OCI-LY3 (cell line): ENCODE data around the gene SPAG4.
A peak's percentile ranks its signal among the peaks of the same experiment; 100 is the strongest.

Source experiments
- H2AFZ ChIP-seq: fragments of 200-600, 300-600 bp; shearing (Covaris generic); 2 replicates; pipeline ENCODE4 v1.6.0; 2014; ENCODE audit warnings: antibody characterized with exemption, low read depth, low read length
- H3K27ac ChIP-seq: fragments of 200-600, 300-600 bp; sonication (generic); 2 replicates; pipeline ENCODE4 v1.5.1; 2014; ENCODE audit warnings: mild to moderate bottlenecking, low read length, moderate library complexity, mixed read lengths
- H3K27me3 ChIP-seq: fragments of 200-600, 300-600 bp; sonication (generic); 2 replicates; pipeline ENCODE4 v1.6.1; 2014; ENCODE audit warnings: low read depth, low read length, mixed read lengths
- H3K36me3 ChIP-seq: fragments of 200-600, 300-600 bp; sonication (generic); replicated peaks from 2 replicates; pipeline ENCODE3; 2014; ENCODE audit warnings: low read depth, low read length, mixed read lengths
- H3K4me1 ChIP-seq: fragments of 300-600, 200-600 bp; sonication (generic); 2 replicates; pipeline ENCODE4 v1.6.1; 2014; ENCODE audit warnings: low read length, mixed read lengths
- H3K4me2 ChIP-seq: fragments of 200-600, 300-600 bp; sonication (generic); 2 replicates; pipeline ENCODE4 v1.6.1; 2014; ENCODE audit warnings: low read length, mixed read lengths
- H3K4me3 ChIP-seq: fragments of 300-600, 200-600 bp; sonication (generic); 2 replicates; pipeline ENCODE4 v1.5.1; 2014; ENCODE audit warnings: antibody characterized with exemption, mild to moderate bottlenecking, low read length, moderate library complexity
- H3K79me2 ChIP-seq: fragments of 300-600, 200-600 bp; shearing (Covaris generic); 2 replicates; pipeline ENCODE4 v1.6.1; 2014; ENCODE audit warnings: mild to moderate bottlenecking, low read length, mixed read lengths
- H3K9ac ChIP-seq: fragments of 300-600, 200-600 bp; shearing (Covaris generic); 2 replicates; pipeline ENCODE4 v1.6.0; 2014; ENCODE audit warnings: mild to moderate bottlenecking, low read length, moderate library complexity
- H3K9me3 ChIP-seq: fragments of 200-600, 300-600 bp; shearing (Covaris generic); 2 replicates; pipeline ENCODE4 v1.6.1; 2014; ENCODE audit warnings: low read length, mixed read lengths; ENCODE audit not compliant: insufficient read depth
- H4K20me1 ChIP-seq: fragments of 200-600, 300-600 bp; sonication (generic); 2 replicates; pipeline ENCODE4 v1.6.1; 2016; ENCODE audit warnings: low read length, mixed read lengths; ENCODE audit not compliant: insufficient read depth
- EZH2phosphoT487 ChIP-seq: fragments of 200-600 bp; shearing (Covaris generic); IDR thresholded peaks from 2 replicates; pipeline ENCODE4 v1.6.1; 2018; ENCODE audit warnings: antibody characterized with exemption, mixed run types, low read depth
- TF ChIP-seq, protein P1 (sequence below): fragments of 200-600, 300-600 bp; sonication (generic); IDR thresholded peaks from 2 replicates; pipeline ENCODE4 v1.5.1; 2014; ENCODE audit warnings: antibody characterized with exemption, low read length, low read depth

Gene SPAG4

DNA sequence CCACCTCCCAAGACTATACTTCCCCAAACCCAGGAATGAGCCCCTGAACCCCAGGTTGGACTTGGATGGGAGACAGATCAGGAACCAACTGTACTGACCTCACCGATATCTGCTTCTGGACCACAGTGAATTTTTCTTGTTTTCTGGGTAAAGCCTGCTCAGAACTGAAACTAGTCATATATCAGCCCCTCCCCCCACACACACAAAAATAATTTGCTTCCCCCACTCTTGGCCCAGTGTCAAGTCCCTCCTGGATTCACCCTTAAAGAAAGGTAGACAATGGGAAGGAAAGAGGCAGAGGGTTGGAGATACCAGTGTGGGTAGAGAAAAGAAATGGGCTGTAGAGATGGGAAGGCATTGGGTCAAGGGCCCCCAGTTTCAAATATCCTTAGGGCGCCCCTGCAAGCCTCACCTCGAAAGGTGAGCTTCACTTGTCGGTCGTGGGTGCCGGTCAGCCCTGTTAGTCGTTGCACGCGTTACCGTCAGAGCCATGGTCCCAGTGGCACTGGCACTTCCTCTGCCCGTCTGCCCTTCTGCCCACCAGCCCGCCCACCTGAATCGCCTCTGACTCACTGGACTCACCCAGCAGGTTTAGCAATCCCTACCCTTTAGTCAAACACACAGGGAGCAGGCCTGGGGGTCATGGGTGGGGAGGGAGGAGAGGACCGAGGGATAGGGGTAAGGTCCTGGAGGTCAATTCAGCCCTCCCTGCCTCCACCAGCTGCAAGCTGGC lies 8.5 kb upstream of the SPAG4 start:
- H2AFZ ChIP-seq = no peak overlapping the region
- no peak overlapping the region for H3K9ac ChIP-seq
- H3K4me1 ChIP-seq = peaks cover 23% of the 10 kb centered on the region
- no peaks in the 10 kb centered on the region for H3K79me2 ChIP-seq
- no peak overlapping the region for H3K27ac ChIP-seq
- no peaks in the 10 kb centered on the region for H3K36me3 ChIP-seq
- H3K27me3 ChIP-seq = no peaks in the 10 kb centered on the region
- no peak overlapping the region for H3K4me3 ChIP-seq
- no peak for TF ChIP-seq EZH2phosphoT487
- TF ChIP-seq, protein P1, sequence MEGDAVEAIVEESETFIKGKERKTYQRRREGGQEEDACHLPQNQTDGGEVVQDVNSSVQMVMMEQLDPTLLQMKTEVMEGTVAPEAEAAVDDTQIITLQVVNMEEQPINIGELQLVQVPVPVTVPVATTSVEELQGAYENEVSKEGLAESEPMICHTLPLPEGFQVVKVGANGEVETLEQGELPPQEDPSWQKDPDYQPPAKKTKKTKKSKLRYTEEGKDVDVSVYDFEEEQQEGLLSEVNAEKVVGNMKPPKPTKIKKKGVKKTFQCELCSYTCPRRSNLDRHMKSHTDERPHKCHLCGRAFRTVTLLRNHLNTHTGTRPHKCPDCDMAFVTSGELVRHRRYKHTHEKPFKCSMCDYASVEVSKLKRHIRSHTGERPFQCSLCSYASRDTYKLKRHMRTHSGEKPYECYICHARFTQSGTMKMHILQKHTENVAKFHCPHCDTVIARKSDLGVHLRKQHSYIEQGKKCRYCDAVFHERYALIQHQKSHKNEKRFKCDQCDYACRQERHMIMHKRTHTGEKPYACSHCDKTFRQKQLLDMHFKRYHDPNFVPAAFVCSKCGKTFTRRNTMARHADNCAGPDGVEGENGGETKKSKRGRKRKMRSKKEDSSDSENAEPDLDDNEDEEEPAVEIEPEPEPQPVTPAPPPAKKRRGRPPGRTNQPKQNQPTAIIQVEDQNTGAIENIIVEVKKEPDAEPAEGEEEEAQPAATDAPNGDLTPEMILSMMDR = no peak
- H4K20me1 ChIP-seq = no peaks in the 10 kb centered on the region
- H3K4me2 ChIP-seq = 0 out of 2 replicates have a peak overlapping the region, but pooled peaks have one; percentile 6
- H3K9me3 ChIP-seq = peaks cover under 1% of the 10 kb centered on the region; the same call in 1 of the 2 replicates

DNA sequence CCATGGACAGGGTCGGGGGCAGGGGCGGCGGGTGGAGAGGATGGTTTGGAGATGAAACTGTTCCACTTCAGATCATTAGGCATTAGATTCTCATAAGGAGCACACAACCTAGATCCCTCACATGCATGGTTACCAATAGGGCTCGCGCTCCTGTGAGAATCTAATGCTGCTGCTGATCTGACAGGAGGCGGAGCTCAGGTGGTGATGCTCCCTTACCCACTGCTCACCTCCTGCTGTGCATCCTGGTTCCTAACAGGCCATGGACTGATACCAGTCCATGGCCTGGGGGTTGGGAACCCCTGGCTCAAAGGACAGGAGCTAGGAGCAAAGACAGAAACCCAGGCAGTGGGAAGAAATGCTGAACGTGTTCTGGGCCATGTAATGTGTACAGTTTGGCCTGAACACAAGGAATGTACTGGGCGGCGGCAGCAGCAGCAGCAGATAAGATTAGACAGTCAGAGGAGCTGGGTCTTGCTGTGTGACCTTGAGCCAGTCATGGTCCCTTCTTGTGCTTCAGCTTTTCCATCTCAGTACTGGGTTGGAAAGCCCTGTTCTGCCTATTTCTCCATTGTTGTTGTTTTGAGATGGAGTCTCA lies 4.7 kb upstream of the SPAG4 start:
- no peak overlapping the region for H3K4me3 ChIP-seq
- no peak overlapping the region for H3K27ac ChIP-seq
- H2AFZ ChIP-seq = no peak overlapping the region
- no peaks in the 10 kb centered on the region for H3K27me3 ChIP-seq
- H3K9ac ChIP-seq = no peak overlapping the region
- no peaks in the 10 kb centered on the region for H3K79me2 ChIP-seq
- H3K9me3 ChIP-seq = peaks cover 3% of the 10 kb centered on the region; the same call in 1 of the 2 replicates
- H3K36me3 ChIP-seq = no peaks in the 10 kb centered on the region
- H3K4me1 ChIP-seq = peaks cover 36% of the 10 kb centered on the region
- no peak for TF ChIP-seq EZH2phosphoT487
- TF ChIP-seq, protein P1 = no peak
- no peaks in the 10 kb centered on the region for H4K20me1 ChIP-seq
- peak overlapping the region; percentile 10; the same call in 1 of the 2 replicates for H3K4me2 ChIP-seq

DNA sequence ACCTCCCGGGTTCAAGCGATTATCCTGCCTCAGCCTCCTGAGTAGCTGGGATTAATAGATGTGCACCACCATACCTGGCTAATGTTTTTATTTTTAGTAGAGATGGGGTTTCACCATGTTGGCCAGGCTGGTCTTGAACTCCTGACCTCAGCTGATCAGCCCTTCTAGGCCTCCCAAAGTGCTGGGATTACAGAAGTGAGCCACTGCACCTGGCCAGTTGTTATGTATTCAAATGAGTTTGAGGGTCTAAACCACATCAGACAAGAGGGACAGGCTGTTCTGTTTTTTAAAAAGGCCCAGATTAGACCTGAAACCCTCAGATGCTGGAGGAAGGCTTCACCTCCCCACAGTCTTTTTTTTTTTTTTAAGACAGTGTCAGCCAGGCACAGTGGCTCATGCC lies 4.1 kb upstream of the SPAG4 start:
- Histone ChIP-seq H3K27ac (no peak overlapping the region), H3K27me3 (no peaks in the 10 kb centered on the region), H3K79me2 (no peaks in the 10 kb centered on the region), H3K4me3 (no peak overlapping the region), H3K4me2 (peak overlapping the region; percentile 10; the same call in 1 of the 2 replicates), H2AFZ (no peak overlapping the region), H3K9me3 (peaks cover 3% of the 10 kb centered on the region; the same call in 1 of the 2 replicates), H3K9ac (no peak overlapping the region), H4K20me1 (no peaks in the 10 kb centered on the region), H3K36me3 (no peaks in the 10 kb centered on the region), H3K4me1 (peaks cover 36% of the 10 kb centered on the region)
- TF ChIP-seq, protein P1 = no peak
- no peak for TF ChIP-seq EZH2phosphoT487
